Epithelial cell of esophagus (primary cell): Measurements from ENCODE around the gene RSPRY1.

Experiments
- DNase-seq: peaks from one replicate; pipeline ENCODE4 v3.0.0; 2010; ENCODE audit warnings: low read depth
- H3K4me3 ChIP-seq: 2 replicates; pipeline ENCODE4 v1.5.1; 2011; ENCODE audit warnings: mild to moderate bottlenecking, low read length, control low read depth
- TF ChIP-seq, protein P1 (sequence below): IDR thresholded peaks from 2 replicates; pipeline ENCODE4 v1.5.1; 2011; ENCODE audit warnings: low read depth, mild to moderate bottlenecking, low read length, control low read depth, inconsistent platforms; ENCODE audit not compliant: insufficient read depth; ENCODE audit errors: missing control alignments

The RSPRY1 gene

DNA sequence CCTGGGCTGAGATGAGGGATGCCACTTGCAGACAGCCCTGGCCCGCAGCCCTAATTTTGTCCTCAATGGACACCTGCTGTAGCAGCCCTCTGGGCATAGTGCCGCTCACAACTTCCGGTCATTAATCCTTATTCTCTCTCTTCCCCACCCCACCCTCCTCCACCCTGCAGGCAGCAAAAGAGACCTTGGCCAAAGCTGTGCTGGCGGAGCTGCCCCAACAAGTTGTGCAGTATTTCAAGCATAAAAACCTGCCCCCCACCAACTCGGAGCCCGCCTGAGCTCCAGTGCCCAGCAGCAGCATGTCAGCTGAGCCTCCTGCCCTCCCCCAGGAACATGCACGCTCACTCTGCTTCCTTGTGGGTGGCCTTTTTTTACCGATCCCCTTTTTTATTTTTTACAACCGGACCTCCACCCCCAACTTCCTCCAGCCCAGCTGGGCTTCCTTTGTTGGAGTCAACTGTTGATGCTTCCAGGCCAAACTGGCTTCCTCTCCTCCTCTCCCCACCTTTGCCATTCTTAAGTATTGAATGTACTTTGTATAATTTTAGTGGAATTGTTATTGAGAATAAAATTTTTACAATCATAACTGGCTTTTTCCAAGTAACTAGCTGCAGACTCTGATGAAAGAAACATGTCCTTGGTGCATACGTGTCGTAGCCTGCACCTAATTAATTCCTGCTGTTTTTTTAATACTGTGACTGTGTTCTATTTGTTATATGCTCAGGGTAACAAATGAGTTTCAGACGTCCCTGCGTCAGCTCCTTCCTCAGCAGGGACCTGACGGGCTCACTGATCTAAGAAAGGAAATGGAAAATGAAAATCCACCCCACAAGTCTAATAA, 38.5 kb upstream of the RSPRY1 start:
- TF ChIP-seq, protein P1, sequence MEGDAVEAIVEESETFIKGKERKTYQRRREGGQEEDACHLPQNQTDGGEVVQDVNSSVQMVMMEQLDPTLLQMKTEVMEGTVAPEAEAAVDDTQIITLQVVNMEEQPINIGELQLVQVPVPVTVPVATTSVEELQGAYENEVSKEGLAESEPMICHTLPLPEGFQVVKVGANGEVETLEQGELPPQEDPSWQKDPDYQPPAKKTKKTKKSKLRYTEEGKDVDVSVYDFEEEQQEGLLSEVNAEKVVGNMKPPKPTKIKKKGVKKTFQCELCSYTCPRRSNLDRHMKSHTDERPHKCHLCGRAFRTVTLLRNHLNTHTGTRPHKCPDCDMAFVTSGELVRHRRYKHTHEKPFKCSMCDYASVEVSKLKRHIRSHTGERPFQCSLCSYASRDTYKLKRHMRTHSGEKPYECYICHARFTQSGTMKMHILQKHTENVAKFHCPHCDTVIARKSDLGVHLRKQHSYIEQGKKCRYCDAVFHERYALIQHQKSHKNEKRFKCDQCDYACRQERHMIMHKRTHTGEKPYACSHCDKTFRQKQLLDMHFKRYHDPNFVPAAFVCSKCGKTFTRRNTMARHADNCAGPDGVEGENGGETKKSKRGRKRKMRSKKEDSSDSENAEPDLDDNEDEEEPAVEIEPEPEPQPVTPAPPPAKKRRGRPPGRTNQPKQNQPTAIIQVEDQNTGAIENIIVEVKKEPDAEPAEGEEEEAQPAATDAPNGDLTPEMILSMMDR, result no peak
- peak; percentile 51 for DNase-seq
- H3K4me3 ChIP-seq, result no peak overlapping the region

GRCh38 chr16:57148481-57148880, 37.6 kb upstream of the RSPRY1 start:
- TF ChIP-seq, protein P1, result no peak
- no peak overlapping the region for H3K4me3 ChIP-seq
- DNase-seq, result no peak

- no peak for DNase-seq
- TF ChIP-seq, protein P1, result no peak
- no peak overlapping the region for H3K4me3 ChIP-seq
Measured at GRCh38 chr16:57149391-57149790, 36.7 kb upstream of the RSPRY1 start.

- H3K4me3 ChIP-seq, result no peak overlapping the region
- TF ChIP-seq, protein P1, result no peak
- DNase-seq, result no peak
Measured at GRCh38 chr16:57150682-57151330, 35.3 kb upstream of the RSPRY1 start.

DNA sequence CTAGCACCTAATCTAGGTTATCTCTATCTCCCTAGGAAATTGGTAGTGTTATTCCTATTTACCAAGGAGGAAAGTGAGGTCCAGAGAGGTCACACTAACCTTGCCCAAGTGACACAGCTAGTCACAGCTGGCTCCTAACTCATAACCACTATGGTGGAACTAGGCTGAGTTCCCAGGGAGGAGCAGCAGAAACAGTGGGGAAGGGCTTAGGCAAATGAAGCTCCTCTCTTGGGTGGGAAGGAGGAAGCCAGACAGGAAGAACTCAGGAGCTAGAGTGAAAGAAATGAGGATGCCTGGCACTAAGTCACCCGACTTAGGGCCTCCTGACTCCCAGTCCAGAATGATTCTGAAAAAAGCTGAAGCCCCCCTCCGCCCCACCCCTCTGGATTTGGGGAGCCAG, 34.8 kb upstream of the RSPRY1 start:
- no peak overlapping the region for H3K4me3 ChIP-seq
- no peak for DNase-seq
- TF ChIP-seq, protein P1, result no peak

GRCh38 chr16:57152096-57153093, 33.7 kb upstream of the RSPRY1 start:
- TF ChIP-seq, protein P1, result no peak
- H3K4me3 ChIP-seq, result no peak overlapping the region
- no peak for DNase-seq
